ENCODE measurements around the gene BRSK1. TPM values are rescaled to one million over a fixed set of nuclear protein-coding genes. Genes with fewer than 3 reads are reported as not detected.

Gene BRSK1
- total RNA-seq, 1 donor, result 5.2 TPM

GRCh38 chr19:55311397-55311796 lies 27.6 kb downstream of the BRSK1 start:
- TF ChIP-seq, protein P1, sequence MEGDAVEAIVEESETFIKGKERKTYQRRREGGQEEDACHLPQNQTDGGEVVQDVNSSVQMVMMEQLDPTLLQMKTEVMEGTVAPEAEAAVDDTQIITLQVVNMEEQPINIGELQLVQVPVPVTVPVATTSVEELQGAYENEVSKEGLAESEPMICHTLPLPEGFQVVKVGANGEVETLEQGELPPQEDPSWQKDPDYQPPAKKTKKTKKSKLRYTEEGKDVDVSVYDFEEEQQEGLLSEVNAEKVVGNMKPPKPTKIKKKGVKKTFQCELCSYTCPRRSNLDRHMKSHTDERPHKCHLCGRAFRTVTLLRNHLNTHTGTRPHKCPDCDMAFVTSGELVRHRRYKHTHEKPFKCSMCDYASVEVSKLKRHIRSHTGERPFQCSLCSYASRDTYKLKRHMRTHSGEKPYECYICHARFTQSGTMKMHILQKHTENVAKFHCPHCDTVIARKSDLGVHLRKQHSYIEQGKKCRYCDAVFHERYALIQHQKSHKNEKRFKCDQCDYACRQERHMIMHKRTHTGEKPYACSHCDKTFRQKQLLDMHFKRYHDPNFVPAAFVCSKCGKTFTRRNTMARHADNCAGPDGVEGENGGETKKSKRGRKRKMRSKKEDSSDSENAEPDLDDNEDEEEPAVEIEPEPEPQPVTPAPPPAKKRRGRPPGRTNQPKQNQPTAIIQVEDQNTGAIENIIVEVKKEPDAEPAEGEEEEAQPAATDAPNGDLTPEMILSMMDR (IDR thresholded peaks at IDR 0.05; ENCODE audit: insufficient read depth, low read length), result no peak
- DNase-seq (ENCODE audit: low read depth), result no peak

DNA sequence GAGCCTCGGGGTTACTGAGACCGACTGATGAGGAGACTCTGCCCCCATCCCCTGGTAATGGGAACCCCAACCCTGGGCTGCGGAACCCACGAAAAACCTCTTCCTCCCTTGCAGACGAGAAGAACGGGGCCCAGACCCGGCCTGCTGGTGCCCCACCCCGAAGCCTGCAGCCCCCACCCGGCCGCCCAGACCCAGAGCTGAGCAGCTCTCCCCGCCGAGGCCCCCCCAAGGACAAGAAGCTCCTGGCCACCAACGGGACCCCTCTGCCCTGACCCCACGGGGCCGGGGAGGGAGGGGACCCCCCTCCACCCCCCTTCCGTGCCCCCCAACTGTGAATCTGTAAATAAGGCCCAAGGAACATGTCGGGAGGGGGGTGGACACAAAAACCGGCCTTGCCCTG lies 28.0 kb downstream of the BRSK1 start:
- DNase-seq (ENCODE audit: low read depth), result no peak
- H3K4me3 ChIP-seq (ENCODE audit: low read depth, low read length), result no peak overlapping the region
- TF ChIP-seq, protein P1 (IDR thresholded peaks at IDR 0.05; ENCODE audit: insufficient read depth, low read length), result no peak

More at GRCh38 chr19:55311397-55311796, 27.6 kb downstream of the BRSK1 start:
- no peak overlapping the region for H3K4me3 ChIP-seq (ENCODE audit: low read depth, low read length)

- H3K4me3 ChIP-seq (ENCODE audit: low read depth, low read length), result no peak overlapping the region
- no peak for DNase-seq (ENCODE audit: low read depth)
- TF ChIP-seq, protein P1 (IDR thresholded peaks at IDR 0.05; ENCODE audit: insufficient read depth, low read length), result no peak
These were observed 29.1 kb downstream of the BRSK1 start for GRCh38 chr19:55312621-55313512.

- TF ChIP-seq, protein P1 (IDR thresholded peaks at IDR 0.05; ENCODE audit: insufficient read depth, low read length), result no peak
- no peak overlapping the region for H3K4me3 ChIP-seq (ENCODE audit: low read depth, low read length)
- no peak for DNase-seq (ENCODE audit: low read depth)
These were observed 30.6 kb downstream of the BRSK1 start for GRCh38 chr19:55314396-55314795.

- DNase-seq (ENCODE audit: low read depth), result no peak
- TF ChIP-seq, protein P1 (IDR thresholded peaks at IDR 0.05; ENCODE audit: insufficient read depth, low read length), result no peak
- no peak overlapping the region for H3K4me3 ChIP-seq (ENCODE audit: low read depth, low read length)
These were observed 32.2 kb downstream of the BRSK1 start for GRCh38 chr19:55315956-55316525.

GRCh38 chr19:55316646-55317045 lies 32.8 kb downstream of the BRSK1 start:
- H3K4me3 ChIP-seq (ENCODE audit: low read depth, low read length), result no peak overlapping the region
- TF ChIP-seq, protein P1 (IDR thresholded peaks at IDR 0.05; ENCODE audit: insufficient read depth, low read length), result no peak
- no peak for DNase-seq (ENCODE audit: low read depth)
